ENCODE data around the gene HNRNPL. TPM values are rescaled to one million over a fixed set of nuclear protein-coding genes. Genes with fewer than 3 reads are reported as not detected.
"Not testable (repeated sequence)": the region's sequence is repeated elsewhere in the genome, so short reads cannot be mapped to it uniquely, and the experiment has no call there.

The HNRNPL gene
- 305 TPM for polyA plus RNA-seq (2012; ENCODE audit: low read depth, missing spikeins)

- peak; percentile 79 for TF ChIP-seq POLR2AphosphoS5 (IDR thresholded peaks at IDR 0.05; ENCODE audit: low read depth, low read length)
- peak; percentile 72 for TF ChIP-seq TAF1 (IDR thresholded peaks at IDR 0.05; ENCODE audit: low read depth, low read length)
- no peak; the same call in 1 of the 2 replicates for TF ChIP-seq POU2F2 (IDR thresholded peaks at IDR 0.05; ENCODE audit: low read depth, low read length)
- FAIRE-seq (no peak), DNase-seq (ENCODE audit: insufficient read length, low spot score) (peak; percentile 84)
These were observed at the start of gene HNRNPL for GRCh38 chr19:38849860-38850435. Gene HNRNPL (minus strand): TSS chr19:38849986. CDS start chr19:38849966, 20 bp downstream.

GRCh38 chr19:38898788-38899446 is 49.1 kb upstream of the HNRNPL start:
- DNase-seq (ENCODE audit: insufficient read length, low spot score) (no peak), FAIRE-seq (no peak)
- TF ChIP-seq POU2F2 (IDR thresholded peaks at IDR 0.05; ENCODE audit: low read depth, low read length) (no peak), POLR2A (IDR thresholded peaks at IDR 0.05; ENCODE audit: low read depth, low read length) (no peak), SPI1 (IDR thresholded peaks at IDR 0.05; ENCODE audit: low read depth, low read length) (no peak), TAF1 (IDR thresholded peaks at IDR 0.05; ENCODE audit: low read depth, low read length) (no peak), POLR2AphosphoS5 (IDR thresholded peaks at IDR 0.05; ENCODE audit: low read depth, low read length) (no peak), PAX5 (IDR thresholded peaks at IDR 0.05; ENCODE audit: insufficient read depth, low read length, severe bottlenecking) (no peak)

- DNase-seq (ENCODE audit: insufficient read length, low spot score) = no peak
- no peak for FAIRE-seq
- TF ChIP-seq TAF1 (IDR thresholded peaks at IDR 0.05; ENCODE audit: low read depth, low read length) (no peak), POLR2AphosphoS5 (IDR thresholded peaks at IDR 0.05; ENCODE audit: low read depth, low read length) (no peak), POLR2A (IDR thresholded peaks at IDR 0.05; ENCODE audit: low read depth, low read length) (no peak), SPI1 (IDR thresholded peaks at IDR 0.05; ENCODE audit: low read depth, low read length) (no peak), POU2F2 (IDR thresholded peaks at IDR 0.05; ENCODE audit: low read depth, low read length) (no peak), PAX5 (IDR thresholded peaks at IDR 0.05; ENCODE audit: insufficient read depth, low read length, severe bottlenecking) (no peak)
These were observed 45.2 kb upstream of the HNRNPL start for GRCh38 chr19:38894968-38895367.

GRCh38 chr19:38893341-38893771 is 43.6 kb upstream of the HNRNPL start:
- no peak for FAIRE-seq
- no peak for DNase-seq (ENCODE audit: insufficient read length, low spot score)
- TF ChIP-seq SPI1 (IDR thresholded peaks at IDR 0.05; ENCODE audit: low read depth, low read length) (no peak), TAF1 (IDR thresholded peaks at IDR 0.05; ENCODE audit: low read depth, low read length) (no peak), POLR2A (IDR thresholded peaks at IDR 0.05; ENCODE audit: low read depth, low read length) (no peak), PAX5 (IDR thresholded peaks at IDR 0.05; ENCODE audit: insufficient read depth, low read length, severe bottlenecking) (no peak), POLR2AphosphoS5 (IDR thresholded peaks at IDR 0.05; ENCODE audit: low read depth, low read length) (no peak), POU2F2 (IDR thresholded peaks at IDR 0.05; ENCODE audit: low read depth, low read length) (no peak)

GRCh38 chr19:38892841-38893240 is 43.1 kb upstream of the HNRNPL start:
- no peak for TF ChIP-seq POLR2A (IDR thresholded peaks at IDR 0.05; ENCODE audit: low read depth, low read length)
- TF ChIP-seq POLR2AphosphoS5 (IDR thresholded peaks at IDR 0.05; ENCODE audit: low read depth, low read length) = no peak
- TF ChIP-seq POU2F2 (IDR thresholded peaks at IDR 0.05; ENCODE audit: low read depth, low read length) = no peak
- TF ChIP-seq SPI1 (IDR thresholded peaks at IDR 0.05; ENCODE audit: low read depth, low read length) = no peak
- no peak for TF ChIP-seq PAX5 (IDR thresholded peaks at IDR 0.05; ENCODE audit: insufficient read depth, low read length, severe bottlenecking)
- TF ChIP-seq TAF1 (IDR thresholded peaks at IDR 0.05; ENCODE audit: low read depth, low read length) = no peak
- FAIRE-seq (no peak), DNase-seq (ENCODE audit: insufficient read length, low spot score) (no peak)

- no peak for TF ChIP-seq POU2F2 (IDR thresholded peaks at IDR 0.05; ENCODE audit: low read depth, low read length)
- TF ChIP-seq SPI1 (IDR thresholded peaks at IDR 0.05; ENCODE audit: low read depth, low read length) = no peak
- TF ChIP-seq POLR2A (IDR thresholded peaks at IDR 0.05; ENCODE audit: low read depth, low read length) = no peak
- no peak for DNase-seq (ENCODE audit: insufficient read length, low spot score)
- no peak for FAIRE-seq
These were observed 42.0 kb upstream of the HNRNPL start for GRCh38 chr19:38891771-38892170.

GRCh38 chr19:38890686-38891085 is 40.9 kb upstream of the HNRNPL start:
- TF ChIP-seq TAF1 (IDR thresholded peaks at IDR 0.05; ENCODE audit: low read depth, low read length) (no peak), SPI1 (IDR thresholded peaks at IDR 0.05; ENCODE audit: low read depth, low read length) (no peak), POLR2AphosphoS5 (IDR thresholded peaks at IDR 0.05; ENCODE audit: low read depth, low read length) (no peak), POLR2A (IDR thresholded peaks at IDR 0.05; ENCODE audit: low read depth, low read length) (no peak), POU2F2 (IDR thresholded peaks at IDR 0.05; ENCODE audit: low read depth, low read length) (no peak)
- FAIRE-seq = no peak
- DNase-seq (ENCODE audit: insufficient read length, low spot score) = no peak

GRCh38 chr19:38889803-38890202 is 40.0 kb upstream of the HNRNPL start:
- TF ChIP-seq POLR2A (IDR thresholded peaks at IDR 0.05; ENCODE audit: low read depth, low read length) (no peak), TAF1 (IDR thresholded peaks at IDR 0.05; ENCODE audit: low read depth, low read length) (no peak), SPI1 (IDR thresholded peaks at IDR 0.05; ENCODE audit: low read depth, low read length) (no peak), PAX5 (IDR thresholded peaks at IDR 0.05; ENCODE audit: insufficient read depth, low read length, severe bottlenecking) (no peak), POU2F2 (IDR thresholded peaks at IDR 0.05; ENCODE audit: low read depth, low read length) (no peak), POLR2AphosphoS5 (IDR thresholded peaks at IDR 0.05; ENCODE audit: low read depth, low read length) (no peak)
- no peak for FAIRE-seq

GRCh38 chr19:38888876-38889275 is 39.1 kb upstream of the HNRNPL start:
- FAIRE-seq (no peak), DNase-seq (ENCODE audit: insufficient read length, low spot score) (no peak)
- no peak for TF ChIP-seq TAF1 (IDR thresholded peaks at IDR 0.05; ENCODE audit: low read depth, low read length)
- no peak for TF ChIP-seq POLR2AphosphoS5 (IDR thresholded peaks at IDR 0.05; ENCODE audit: low read depth, low read length)
- TF ChIP-seq POLR2A (IDR thresholded peaks at IDR 0.05; ENCODE audit: low read depth, low read length) = no peak
- no peak for TF ChIP-seq POU2F2 (IDR thresholded peaks at IDR 0.05; ENCODE audit: low read depth, low read length)
- no peak for TF ChIP-seq SPI1 (IDR thresholded peaks at IDR 0.05; ENCODE audit: low read depth, low read length)
- TF ChIP-seq PAX5 (IDR thresholded peaks at IDR 0.05; ENCODE audit: insufficient read depth, low read length, severe bottlenecking) = no peak

More at GRCh38 chr19:38889803-38890202, 40.0 kb upstream of the HNRNPL start:
- no peak for DNase-seq (ENCODE audit: insufficient read length, low spot score)

GRCh38 chr19:38884691-38885090 is 34.9 kb upstream of the HNRNPL start:
- not testable (repeated sequence) for FAIRE-seq

More at GRCh38 chr19:38884691-38885090, 34.9 kb upstream of the HNRNPL start:
- not testable (repeated sequence) for DNase-seq (ENCODE audit: insufficient read length, low spot score)

All from GM12891 (cell line).